ENCODE measurements around the gene ELL2.

The ELL2 gene

GRCh38 chr5:96001262-96001661 lies 39.6 kb upstream of the ELL2 start:
- TF ChIP-seq, protein P1, sequence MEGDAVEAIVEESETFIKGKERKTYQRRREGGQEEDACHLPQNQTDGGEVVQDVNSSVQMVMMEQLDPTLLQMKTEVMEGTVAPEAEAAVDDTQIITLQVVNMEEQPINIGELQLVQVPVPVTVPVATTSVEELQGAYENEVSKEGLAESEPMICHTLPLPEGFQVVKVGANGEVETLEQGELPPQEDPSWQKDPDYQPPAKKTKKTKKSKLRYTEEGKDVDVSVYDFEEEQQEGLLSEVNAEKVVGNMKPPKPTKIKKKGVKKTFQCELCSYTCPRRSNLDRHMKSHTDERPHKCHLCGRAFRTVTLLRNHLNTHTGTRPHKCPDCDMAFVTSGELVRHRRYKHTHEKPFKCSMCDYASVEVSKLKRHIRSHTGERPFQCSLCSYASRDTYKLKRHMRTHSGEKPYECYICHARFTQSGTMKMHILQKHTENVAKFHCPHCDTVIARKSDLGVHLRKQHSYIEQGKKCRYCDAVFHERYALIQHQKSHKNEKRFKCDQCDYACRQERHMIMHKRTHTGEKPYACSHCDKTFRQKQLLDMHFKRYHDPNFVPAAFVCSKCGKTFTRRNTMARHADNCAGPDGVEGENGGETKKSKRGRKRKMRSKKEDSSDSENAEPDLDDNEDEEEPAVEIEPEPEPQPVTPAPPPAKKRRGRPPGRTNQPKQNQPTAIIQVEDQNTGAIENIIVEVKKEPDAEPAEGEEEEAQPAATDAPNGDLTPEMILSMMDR (IDR thresholded peaks at IDR 0.05; ENCODE audit: low read depth, low read length) = no peak
- H3K4me3 ChIP-seq (ENCODE audit: low read depth, low read length) = no peak overlapping the region

- TF ChIP-seq, protein P1 (IDR thresholded peaks at IDR 0.05; ENCODE audit: low read depth, low read length) = no peak
- no peak overlapping the region for H3K4me3 ChIP-seq (ENCODE audit: low read depth, low read length)
Measured at GRCh38 chr5:96000308-96000707, 38.7 kb upstream of the ELL2 start.

DNA sequence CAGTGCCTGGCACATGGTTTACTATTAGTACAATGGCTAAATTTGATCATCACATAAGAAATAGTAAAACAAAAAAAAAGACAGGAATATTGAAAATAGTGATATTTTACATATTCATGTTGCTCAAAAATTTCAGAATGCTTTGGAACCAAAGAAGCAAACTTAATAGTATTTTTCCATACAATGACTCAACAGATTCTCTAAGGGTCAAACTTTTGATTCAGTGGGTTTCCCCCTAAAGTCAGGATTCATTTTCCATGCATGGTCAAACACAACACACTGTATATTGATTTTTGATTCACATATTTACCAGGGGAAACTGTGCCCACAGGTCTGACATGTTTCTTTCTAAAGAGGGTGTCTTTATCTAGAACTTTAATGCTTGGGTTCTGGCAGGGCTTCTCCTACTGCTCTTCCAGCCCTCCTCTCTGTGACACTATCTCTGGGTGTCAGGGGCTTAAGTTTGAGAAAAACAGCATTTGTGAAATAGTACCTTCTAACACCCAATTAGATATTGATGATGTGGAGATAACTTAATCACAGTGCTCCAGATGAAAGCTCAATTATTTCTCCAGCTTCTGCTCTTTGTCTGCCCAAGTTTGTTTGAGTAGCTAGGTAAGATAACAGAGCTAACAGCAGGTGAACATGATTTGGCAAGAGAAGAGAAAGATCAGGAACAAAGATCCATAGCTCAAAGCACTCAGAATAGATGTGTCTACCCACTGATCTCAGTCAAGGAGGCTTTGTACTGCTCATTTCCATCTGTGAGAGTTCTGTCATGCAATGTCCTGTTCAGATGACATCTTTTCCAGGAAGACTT lies 35.5 kb upstream of the ELL2 start:
- TF ChIP-seq, protein P1 (IDR thresholded peaks at IDR 0.05; ENCODE audit: low read depth, low read length) = no peak
- no peak overlapping the region for H3K4me3 ChIP-seq (ENCODE audit: low read depth, low read length)

GRCh38 chr5:95995962-95996489 lies 34.4 kb upstream of the ELL2 start:
- TF ChIP-seq, protein P1 (IDR thresholded peaks at IDR 0.05; ENCODE audit: low read depth, low read length) = no peak
- H3K4me3 ChIP-seq (ENCODE audit: low read depth, low read length) = no peak overlapping the region

DNA sequence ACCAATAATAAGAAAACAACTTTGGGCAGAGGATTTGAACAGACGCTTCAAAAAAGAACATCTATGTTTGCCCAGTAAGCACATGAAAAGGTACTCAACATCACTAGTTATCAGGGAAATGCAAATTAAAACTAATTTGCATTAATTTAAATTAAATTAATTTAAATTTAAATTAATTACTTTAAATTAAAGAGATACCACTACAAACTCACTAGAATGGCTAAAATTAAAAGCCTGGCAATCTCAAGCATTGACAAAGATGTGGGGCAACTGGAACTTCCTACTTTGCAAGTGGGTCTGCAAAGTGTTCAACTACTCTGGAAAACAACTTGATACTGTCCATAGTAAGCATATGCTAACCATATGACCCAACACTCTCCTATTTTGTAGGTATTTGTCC lies 32.1 kb upstream of the ELL2 start:
- TF ChIP-seq, protein P1 (IDR thresholded peaks at IDR 0.05; ENCODE audit: low read depth, low read length) = no peak

GRCh38 chr5:95993266-95993665 lies 31.6 kb upstream of the ELL2 start:
- TF ChIP-seq, protein P1 (IDR thresholded peaks at IDR 0.05; ENCODE audit: low read depth, low read length) = no peak

More for the DNA sequence above, 32.1 kb upstream of the ELL2 start:
- no peak overlapping the region for H3K4me3 ChIP-seq (ENCODE audit: low read depth, low read length)

GRCh38 chr5:95989283-95990048 lies 27.8 kb upstream of the ELL2 start:
- TF ChIP-seq, protein P1 (IDR thresholded peaks at IDR 0.05; ENCODE audit: low read depth, low read length) = no peak
- no peak overlapping the region for H3K4me3 ChIP-seq (ENCODE audit: low read depth, low read length)

More at GRCh38 chr5:95993266-95993665, 31.6 kb upstream of the ELL2 start:
- H3K4me3 ChIP-seq (ENCODE audit: low read depth, low read length) = no peak overlapping the region

Measured in WI38 (cell line).